Measurements from ENCODE around the gene CEACAM20.

DNA sequence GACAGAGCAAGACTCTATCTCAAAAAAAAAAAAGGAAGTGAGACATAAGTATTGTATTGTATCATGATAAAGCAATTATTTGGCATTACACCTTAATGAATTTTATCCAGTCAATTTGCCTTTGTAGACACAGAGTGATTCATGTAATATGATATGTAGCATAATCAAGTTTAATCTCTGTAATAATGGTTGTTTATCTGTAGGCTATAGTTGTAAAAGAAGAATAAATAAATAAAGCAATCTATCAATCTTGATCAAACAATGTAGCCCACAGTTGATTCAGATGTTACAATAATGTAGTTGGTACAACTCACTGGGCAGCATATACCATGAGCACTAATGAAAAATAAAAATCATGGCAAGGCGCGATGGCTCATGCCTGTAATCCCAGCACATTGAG, 28.5 kb upstream of the CEACAM20 start:
- TF ChIP-seq, protein P1, sequence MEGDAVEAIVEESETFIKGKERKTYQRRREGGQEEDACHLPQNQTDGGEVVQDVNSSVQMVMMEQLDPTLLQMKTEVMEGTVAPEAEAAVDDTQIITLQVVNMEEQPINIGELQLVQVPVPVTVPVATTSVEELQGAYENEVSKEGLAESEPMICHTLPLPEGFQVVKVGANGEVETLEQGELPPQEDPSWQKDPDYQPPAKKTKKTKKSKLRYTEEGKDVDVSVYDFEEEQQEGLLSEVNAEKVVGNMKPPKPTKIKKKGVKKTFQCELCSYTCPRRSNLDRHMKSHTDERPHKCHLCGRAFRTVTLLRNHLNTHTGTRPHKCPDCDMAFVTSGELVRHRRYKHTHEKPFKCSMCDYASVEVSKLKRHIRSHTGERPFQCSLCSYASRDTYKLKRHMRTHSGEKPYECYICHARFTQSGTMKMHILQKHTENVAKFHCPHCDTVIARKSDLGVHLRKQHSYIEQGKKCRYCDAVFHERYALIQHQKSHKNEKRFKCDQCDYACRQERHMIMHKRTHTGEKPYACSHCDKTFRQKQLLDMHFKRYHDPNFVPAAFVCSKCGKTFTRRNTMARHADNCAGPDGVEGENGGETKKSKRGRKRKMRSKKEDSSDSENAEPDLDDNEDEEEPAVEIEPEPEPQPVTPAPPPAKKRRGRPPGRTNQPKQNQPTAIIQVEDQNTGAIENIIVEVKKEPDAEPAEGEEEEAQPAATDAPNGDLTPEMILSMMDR (IDR thresholded peaks at IDR 0.05 in 2 of 3, conservative IDR thresholded peaks at IDR 0.05 in 1 of 3; ENCODE audit: borderline replicate concordance in 1 of 3, insufficient read depth in 1 of 3, low read depth in 2 of 3, low read length in 2 of 3): no peak
- TF ChIP-seq ZNF274 (IDR thresholded peaks at IDR 0.05; ENCODE audit: low read depth, low read length) (no peak), YY1 (IDR thresholded peaks at IDR 0.05; ENCODE audit: extremely low read depth, insufficient replicate concordance, low read depth, low read length) (no peak), POLR2A (IDR thresholded peaks at IDR 0.05; ENCODE audit: borderline replicate concordance, extremely low read depth, insufficient read depth, insufficient read length) (no peak), SIN3A (IDR thresholded peaks at IDR 0.05; ENCODE audit: low read depth) (no peak)
- TF ChIP-seq, protein P2, sequence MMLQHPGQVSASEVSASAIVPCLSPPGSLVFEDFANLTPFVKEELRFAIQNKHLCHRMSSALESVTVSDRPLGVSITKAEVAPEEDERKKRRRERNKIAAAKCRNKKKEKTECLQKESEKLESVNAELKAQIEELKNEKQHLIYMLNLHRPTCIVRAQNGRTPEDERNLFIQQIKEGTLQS (IDR thresholded peaks at IDR 0.05): no peak
- TF ChIP-seq, protein P3, sequence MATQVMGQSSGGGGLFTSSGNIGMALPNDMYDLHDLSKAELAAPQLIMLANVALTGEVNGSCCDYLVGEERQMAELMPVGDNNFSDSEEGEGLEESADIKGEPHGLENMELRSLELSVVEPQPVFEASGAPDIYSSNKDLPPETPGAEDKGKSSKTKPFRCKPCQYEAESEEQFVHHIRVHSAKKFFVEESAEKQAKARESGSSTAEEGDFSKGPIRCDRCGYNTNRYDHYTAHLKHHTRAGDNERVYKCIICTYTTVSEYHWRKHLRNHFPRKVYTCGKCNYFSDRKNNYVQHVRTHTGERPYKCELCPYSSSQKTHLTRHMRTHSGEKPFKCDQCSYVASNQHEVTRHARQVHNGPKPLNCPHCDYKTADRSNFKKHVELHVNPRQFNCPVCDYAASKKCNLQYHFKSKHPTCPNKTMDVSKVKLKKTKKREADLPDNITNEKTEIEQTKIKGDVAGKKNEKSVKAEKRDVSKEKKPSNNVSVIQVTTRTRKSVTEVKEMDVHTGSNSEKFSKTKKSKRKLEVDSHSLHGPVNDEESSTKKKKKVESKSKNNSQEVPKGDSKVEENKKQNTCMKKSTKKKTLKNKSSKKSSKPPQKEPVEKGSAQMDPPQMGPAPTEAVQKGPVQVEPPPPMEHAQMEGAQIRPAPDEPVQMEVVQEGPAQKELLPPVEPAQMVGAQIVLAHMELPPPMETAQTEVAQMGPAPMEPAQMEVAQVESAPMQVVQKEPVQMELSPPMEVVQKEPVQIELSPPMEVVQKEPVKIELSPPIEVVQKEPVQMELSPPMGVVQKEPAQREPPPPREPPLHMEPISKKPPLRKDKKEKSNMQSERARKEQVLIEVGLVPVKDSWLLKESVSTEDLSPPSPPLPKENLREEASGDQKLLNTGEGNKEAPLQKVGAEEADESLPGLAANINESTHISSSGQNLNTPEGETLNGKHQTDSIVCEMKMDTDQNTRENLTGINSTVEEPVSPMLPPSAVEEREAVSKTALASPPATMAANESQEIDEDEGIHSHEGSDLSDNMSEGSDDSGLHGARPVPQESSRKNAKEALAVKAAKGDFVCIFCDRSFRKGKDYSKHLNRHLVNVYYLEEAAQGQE (IDR thresholded peaks at IDR 0.05; ENCODE audit: low read depth): no peak
